Measurements from ENCODE around the gene INO80D. TPM values are rescaled to one million over a fixed set of nuclear protein-coding genes. Genes with fewer than 3 reads are reported as not detected.
"Not testable (repeated sequence)": the region's sequence is repeated elsewhere in the genome, so short reads cannot be mapped to it uniquely, and the experiment has no call there.

Gene INO80D
- total RNA-seq, 4 donors from 2014 or later, result 25.0 to 49.7 (median 26.5) TPM

GRCh38 chr2:205990104-205990503 lies 95.9 kb downstream of the INO80D start:
- WGBS, 2 donors, result 92 to 96% methylated on average over 2 of the region's 2 CpGs
- intact Hi-C loops (cut with DNase I), result no loop called here
- Histone ChIP-seq H3K27ac (no peak overlapping the region), H3K4me3 (replicated peaks in 1 of 3) (no peak overlapping the region), H3K27me3 (no peaks in the 10 kb centered on the region), H3K36me3 (no peaks in the 10 kb centered on the region), H3K9me3 (no peaks in the 10 kb centered on the region), H3K4me1 (peaks cover 5 to 12% of the 10 kb centered on the region in 2 donors)
- DNase-seq, result no peak
- TF ChIP-seq CTCF (IDR thresholded peaks at IDR 0.05) (no peak), POLR2A (IDR thresholded peaks at IDR 0.05) (no peak)

GRCh38 chr2:205989271-205990071 lies 96.5 kb downstream of the INO80D start:
- 44 to 45% methylated on average over 11 of the region's 11 CpGs for WGBS, 2 donors
- Histone ChIP-seq H3K27ac (peak overlapping the region in 2 of 3 donors; percentile 33 to 43), H3K27me3 (no peaks in the 10 kb centered on the region), H3K36me3 (no peaks in the 10 kb centered on the region), H3K9me3 (no peaks in the 10 kb centered on the region), H3K4me1 (peaks cover 5 to 12% of the 10 kb centered on the region in 2 donors), H3K4me3 (replicated peaks in 1 of 3) (no peak overlapping the region)
- no peak for TF ChIP-seq CTCF (IDR thresholded peaks at IDR 0.05)
- peak in 1 of 2 donors; percentile 24 for TF ChIP-seq POLR2A (IDR thresholded peaks at IDR 0.05)
- intact Hi-C loops (cut with DNase I), result no loop called here
- DNase-seq, result peak; percentile 42 to 60

- peak overlapping the region in 1 of 3 donors; percentile 43 for H3K27ac ChIP-seq
- intact Hi-C loops (cut with DNase I); H3K27me3 ChIP-seq; H3K4me3 ChIP-seq (replicated peaks in 1 of 3); DNase-seq; H3K9me3 ChIP-seq; H3K36me3 ChIP-seq: not testable (repeated sequence)
- WGBS, 2 donors, result 77 to 78% methylated on average over 1 of the region's 1 CpG
- H3K4me1 ChIP-seq, result peaks cover 5 to 12% of the 10 kb centered on the region in 2 donors
These were observed 97.3 kb downstream of the INO80D start for GRCh38 chr2:205988681-205989080.

GRCh38 chr2:205988274-205988673 lies 97.7 kb downstream of the INO80D start:
- Histone ChIP-seq H3K9me3 (no peaks in the 10 kb centered on the region), H3K27ac (no peak overlapping the region), H3K36me3 (no peaks in the 10 kb centered on the region), H3K4me3 (replicated peaks in 1 of 3) (no peak overlapping the region), H3K4me1 (peaks cover 5 to 12% of the 10 kb centered on the region in 2 donors), H3K27me3 (no peaks in the 10 kb centered on the region)
- DNase-seq, result no peak
- TF ChIP-seq CTCF (IDR thresholded peaks at IDR 0.05) (no peak), POLR2A (IDR thresholded peaks at IDR 0.05) (no peak)
- 92 to 95% methylated on average over 6 of the region's 6 CpGs for WGBS, 2 donors
- intact Hi-C loops (cut with DNase I), result no loop called here

GRCh38 chr2:205986334-205986733 lies 99.6 kb downstream of the INO80D start:
- H3K4me1 ChIP-seq, result peaks cover 5 to 12% of the 10 kb centered on the region in 2 donors
- H3K4me3 ChIP-seq (replicated peaks in 1 of 3); intact Hi-C loops (cut with DNase I); DNase-seq; H3K36me3 ChIP-seq; H3K27me3 ChIP-seq; H3K9me3 ChIP-seq; H3K27ac ChIP-seq: not testable (repeated sequence)
- 91 to 95% methylated on average over 9 of the region's 9 CpGs for WGBS, 2 donors

GRCh38 chr2:205984381-205984780 lies 101.6 kb downstream of the INO80D start:
- peak; percentile 46 to 56 for DNase-seq
- Histone ChIP-seq H3K9me3 (no peaks in the 10 kb centered on the region), H3K27ac (peak overlapping the region; percentile 7 to 61 (median 32)), H3K27me3 (no peaks in the 10 kb centered on the region), H3K4me3 (replicated peaks in 1 of 3) (no peak overlapping the region), H3K36me3 (no peaks in the 10 kb centered on the region), H3K4me1 (peaks cover under 1 to 4% of the 10 kb centered on the region in 2 donors)
- TF ChIP-seq CTCF (IDR thresholded peaks at IDR 0.05) (no peak), POLR2A (IDR thresholded peaks at IDR 0.05) (no peak)
- intact Hi-C loops (cut with DNase I), result no loop called here
- 25% methylated on average over 6 of the region's 6 CpGs for WGBS, 2 donors
